Uterus (tissue), 2 donors: ENCODE data around the gene MYOCD.

ENCODE experiments used
- POLR2A ChIP-seq, 2 donors: fragments of 450-650 bp; IDR thresholded peaks; one replicate each; pipeline ENCODE4 v1.6.1; 2016; ENCODE audit warnings: antibody characterized with exemption in 2 of 2, mild to moderate bottlenecking in 1 of 2, moderate library complexity in 1 of 2
- TF ChIP-seq, protein P1 (sequence below), 4 experiments: fragments of 200-600 bp in 2 of 4; fragments of 450-650 bp in 2 of 4; sonication (generic) in 2 of 4; IDR thresholded peaks; one replicate each; pipeline ENCODE4 v1.5.1; 2016 to 2019; ENCODE audit warnings: antibody characterized with exemption in 4 of 4, mild to moderate bottlenecking in 2 of 4, moderate library complexity in 1 of 4

DNA sequence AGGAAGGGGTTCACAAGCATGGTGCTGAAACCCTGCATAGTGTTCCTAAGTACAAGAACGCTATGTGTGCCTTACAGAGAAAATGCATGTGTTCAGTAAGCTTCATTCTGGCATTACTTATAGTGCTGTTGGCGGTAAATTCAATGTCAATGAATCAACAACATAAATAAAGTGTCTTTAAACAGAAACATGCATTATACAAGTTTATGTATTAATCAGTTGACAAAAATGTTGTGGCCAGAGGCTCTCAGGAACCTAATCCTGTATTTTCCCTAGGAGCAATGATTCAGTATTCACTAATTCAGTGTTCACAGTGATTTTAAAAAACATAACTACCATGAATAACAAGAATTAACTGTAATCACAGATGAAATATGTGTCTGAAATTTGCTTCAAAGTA is 47.1 kb upstream of the MYOCD start:
- TF ChIP-seq, protein P1, sequence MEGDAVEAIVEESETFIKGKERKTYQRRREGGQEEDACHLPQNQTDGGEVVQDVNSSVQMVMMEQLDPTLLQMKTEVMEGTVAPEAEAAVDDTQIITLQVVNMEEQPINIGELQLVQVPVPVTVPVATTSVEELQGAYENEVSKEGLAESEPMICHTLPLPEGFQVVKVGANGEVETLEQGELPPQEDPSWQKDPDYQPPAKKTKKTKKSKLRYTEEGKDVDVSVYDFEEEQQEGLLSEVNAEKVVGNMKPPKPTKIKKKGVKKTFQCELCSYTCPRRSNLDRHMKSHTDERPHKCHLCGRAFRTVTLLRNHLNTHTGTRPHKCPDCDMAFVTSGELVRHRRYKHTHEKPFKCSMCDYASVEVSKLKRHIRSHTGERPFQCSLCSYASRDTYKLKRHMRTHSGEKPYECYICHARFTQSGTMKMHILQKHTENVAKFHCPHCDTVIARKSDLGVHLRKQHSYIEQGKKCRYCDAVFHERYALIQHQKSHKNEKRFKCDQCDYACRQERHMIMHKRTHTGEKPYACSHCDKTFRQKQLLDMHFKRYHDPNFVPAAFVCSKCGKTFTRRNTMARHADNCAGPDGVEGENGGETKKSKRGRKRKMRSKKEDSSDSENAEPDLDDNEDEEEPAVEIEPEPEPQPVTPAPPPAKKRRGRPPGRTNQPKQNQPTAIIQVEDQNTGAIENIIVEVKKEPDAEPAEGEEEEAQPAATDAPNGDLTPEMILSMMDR (IDR thresholded peaks at IDR 0.05), result no peak
- TF ChIP-seq POLR2A (IDR thresholded peaks at IDR 0.05), result no peak
